Measurements from ENCODE around the gene MTCL1.

The MTCL1 gene

GRCh38 chr18:8848541-8848940 is 143.2 kb downstream of the MTCL1 start:
- TF ChIP-seq TCF12 (IDR thresholded peaks at IDR 0.05; ENCODE audit: low read depth), result no peak
- TF ChIP-seq CEBPB (IDR thresholded peaks at IDR 0.05), result no peak
- TF ChIP-seq USF1 (IDR thresholded peaks at IDR 0.05), result no peak
- TF ChIP-seq FOXM1 (IDR thresholded peaks at IDR 0.05; ENCODE audit: borderline replicate concordance, low read depth), result no peak
- no peak for TF ChIP-seq CREB1 (IDR thresholded peaks at IDR 0.05; ENCODE audit: low read depth)
- no peak for TF ChIP-seq EP300 (IDR thresholded peaks at IDR 0.05; ENCODE audit: borderline replicate concordance)
- TF ChIP-seq EGR1 (IDR thresholded peaks at IDR 0.05), result no peak
- TF ChIP-seq YY1 (IDR thresholded peaks at IDR 0.05; ENCODE audit: low read depth), result no peak
- no peak for TF ChIP-seq REST (IDR thresholded peaks at IDR 0.05; ENCODE audit: low read depth)
- TF ChIP-seq ZBTB7A (IDR thresholded peaks at IDR 0.05; ENCODE audit: low read depth), result no peak
- TF ChIP-seq TAF1 (IDR thresholded peaks at IDR 0.05; ENCODE audit: low read depth), result no peak
- no peak for TF ChIP-seq RAD21 (IDR thresholded peaks at IDR 0.05; ENCODE audit: low read depth)
- TF ChIP-seq NFIC (IDR thresholded peaks at IDR 0.05), result no peak

- no peak for TF ChIP-seq CEBPB (IDR thresholded peaks at IDR 0.05)
- no peak for TF ChIP-seq EGR1 (IDR thresholded peaks at IDR 0.05)
- no peak for TF ChIP-seq MAX (IDR thresholded peaks at IDR 0.05)
- no peak for TF ChIP-seq REST (IDR thresholded peaks at IDR 0.05; ENCODE audit: low read depth)
- no peak for TF ChIP-seq USF1 (IDR thresholded peaks at IDR 0.05)
- no peak for TF ChIP-seq EP300 (IDR thresholded peaks at IDR 0.05; ENCODE audit: borderline replicate concordance)
- no peak for TF ChIP-seq FOXM1 (IDR thresholded peaks at IDR 0.05; ENCODE audit: borderline replicate concordance, low read depth)
- no peak for TF ChIP-seq TEAD4 (IDR thresholded peaks at IDR 0.05)
- no peak for TF ChIP-seq CREB1 (IDR thresholded peaks at IDR 0.05; ENCODE audit: low read depth)
- no peak for TF ChIP-seq YY1 (IDR thresholded peaks at IDR 0.05; ENCODE audit: low read depth)
Observed at GRCh38 chr18:8849696-8850095, 144.3 kb downstream of the MTCL1 start.

- TF ChIP-seq FOXM1 (IDR thresholded peaks at IDR 0.05; ENCODE audit: borderline replicate concordance, low read depth) (no peak), CREB1 (IDR thresholded peaks at IDR 0.05; ENCODE audit: low read depth) (no peak), EGR1 (IDR thresholded peaks at IDR 0.05) (no peak), TEAD4 (IDR thresholded peaks at IDR 0.05) (no peak), YY1 (IDR thresholded peaks at IDR 0.05; ENCODE audit: low read depth) (no peak), TAF1 (IDR thresholded peaks at IDR 0.05; ENCODE audit: low read depth) (no peak), ZBTB7A (IDR thresholded peaks at IDR 0.05; ENCODE audit: low read depth) (no peak), USF1 (IDR thresholded peaks at IDR 0.05) (no peak), CEBPB (IDR thresholded peaks at IDR 0.05) (no peak), MAX (IDR thresholded peaks at IDR 0.05) (no peak), REST (IDR thresholded peaks at IDR 0.05; ENCODE audit: low read depth) (no peak), TCF12 (IDR thresholded peaks at IDR 0.05; ENCODE audit: low read depth) (no peak), NFIC (IDR thresholded peaks at IDR 0.05) (no peak)
Observed at GRCh38 chr18:8851659-8852058, 146.3 kb downstream of the MTCL1 start.

GRCh38 chr18:8854550-8854949 is 149.2 kb downstream of the MTCL1 start:
- TF ChIP-seq MAX (IDR thresholded peaks at IDR 0.05), result no peak
- TF ChIP-seq EP300 (IDR thresholded peaks at IDR 0.05; ENCODE audit: borderline replicate concordance), result no peak
- TF ChIP-seq EGR1 (IDR thresholded peaks at IDR 0.05), result no peak
- no peak for TF ChIP-seq YY1 (IDR thresholded peaks at IDR 0.05; ENCODE audit: low read depth)
- TF ChIP-seq CREB1 (IDR thresholded peaks at IDR 0.05; ENCODE audit: low read depth), result no peak
- TF ChIP-seq TAF1 (IDR thresholded peaks at IDR 0.05; ENCODE audit: low read depth), result no peak
- TF ChIP-seq RAD21 (IDR thresholded peaks at IDR 0.05; ENCODE audit: low read depth), result no peak
- TF ChIP-seq NFIC (IDR thresholded peaks at IDR 0.05), result no peak
- TF ChIP-seq TEAD4 (IDR thresholded peaks at IDR 0.05), result no peak
- no peak for TF ChIP-seq REST (IDR thresholded peaks at IDR 0.05; ENCODE audit: low read depth)
- TF ChIP-seq CEBPB (IDR thresholded peaks at IDR 0.05), result no peak
- TF ChIP-seq USF1 (IDR thresholded peaks at IDR 0.05), result no peak

All from Ishikawa (cell line).